ENCODE results near the gene C1R.
A peak's percentile ranks its signal among the peaks of the same experiment; 100 is the strongest.

Gene C1R

GRCh38 chr12:7096006-7096932 lies 4.0 kb upstream of the C1R start:
- Mint-ChIP-seq H3K36me3 (no peaks in the 10 kb centered on the region), H3K27ac (peak overlapping the region; percentile 41), H3K27me3 (no peaks in the 10 kb centered on the region), H3K4me3 (no peak overlapping the region), H3K4me1 (ENCODE audit: low read depth) (peaks cover 6% of the 10 kb centered on the region), H3K9me3 (ENCODE audit: low read depth) (no peaks in the 10 kb centered on the region)

- peaks cover 6% of the 10 kb centered on the region for H3K4me1 Mint-ChIP-seq (ENCODE audit: low read depth)
- no peaks in the 10 kb centered on the region for H3K9me3 Mint-ChIP-seq (ENCODE audit: low read depth)
- no peak overlapping the region for H3K4me3 Mint-ChIP-seq
- H3K27ac Mint-ChIP-seq, result no peak overlapping the region
- H3K27me3 Mint-ChIP-seq, result no peaks in the 10 kb centered on the region
- peaks cover 2% of the 10 kb centered on the region for H3K36me3 Mint-ChIP-seq
Measured at GRCh38 chr12:7093892-7094291, 1.6 kb upstream of the C1R start.

- Mint-ChIP-seq H3K27ac (no peak overlapping the region), H3K36me3 (peaks cover 2% of the 10 kb centered on the region), H3K4me1 (ENCODE audit: low read depth) (peaks cover 6% of the 10 kb centered on the region), H3K27me3 (no peaks in the 10 kb centered on the region), H3K9me3 (ENCODE audit: low read depth) (no peaks in the 10 kb centered on the region), H3K4me3 (no peak overlapping the region)
Measured at GRCh38 chr12:7093486-7093885, 1.2 kb upstream of the C1R start.

GRCh38 chr12:7092986-7093460 lies 778 bp upstream of the C1R start:
- Mint-ChIP-seq H3K27ac (no peak overlapping the region), H3K36me3 (peaks cover 2% of the 10 kb centered on the region), H3K27me3 (no peaks in the 10 kb centered on the region), H3K4me3 (no peak overlapping the region), H3K4me1 (ENCODE audit: low read depth) (peaks cover 6% of the 10 kb centered on the region), H3K9me3 (ENCODE audit: low read depth) (no peaks in the 10 kb centered on the region)

GRCh38 chr12:7091660-7092228 lies 501 bp downstream of the C1R start:
- no peaks in the 10 kb centered on the region for H3K9me3 Mint-ChIP-seq (ENCODE audit: low read depth)
- H3K36me3 Mint-ChIP-seq, result peaks cover 2% of the 10 kb centered on the region
- peak overlapping the region; percentile 83 for H3K4me3 Mint-ChIP-seq
- peaks cover 6% of the 10 kb centered on the region for H3K4me1 Mint-ChIP-seq (ENCODE audit: low read depth)
- no peaks in the 10 kb centered on the region for H3K27me3 Mint-ChIP-seq
- no peak overlapping the region for H3K27ac Mint-ChIP-seq

- H3K4me1 Mint-ChIP-seq (ENCODE audit: low read depth), result peaks cover 6% of the 10 kb centered on the region
- no peak overlapping the region for H3K4me3 Mint-ChIP-seq
- H3K9me3 Mint-ChIP-seq (ENCODE audit: low read depth), result no peaks in the 10 kb centered on the region
- no peaks in the 10 kb centered on the region for H3K27me3 Mint-ChIP-seq
- H3K27ac Mint-ChIP-seq, result no peak overlapping the region
- H3K36me3 Mint-ChIP-seq, result peaks cover 2% of the 10 kb centered on the region
Measured at GRCh38 chr12:7091171-7091570, 1.1 kb downstream of the C1R start.

GRCh38 chr12:7090222-7090998 lies 1.8 kb downstream of the C1R start:
- Mint-ChIP-seq H3K36me3 (peaks cover 2% of the 10 kb centered on the region), H3K4me3 (no peak overlapping the region), H3K27me3 (no peaks in the 10 kb centered on the region), H3K9me3 (ENCODE audit: low read depth) (no peaks in the 10 kb centered on the region), H3K27ac (no peak overlapping the region), H3K4me1 (ENCODE audit: low read depth) (peaks cover 6% of the 10 kb centered on the region)

- Mint-ChIP-seq H3K27ac (no peak overlapping the region), H3K4me3 (no peak overlapping the region), H3K9me3 (ENCODE audit: low read depth) (no peaks in the 10 kb centered on the region), H3K4me1 (ENCODE audit: low read depth) (peaks cover 6% of the 10 kb centered on the region), H3K36me3 (peaks cover 2% of the 10 kb centered on the region), H3K27me3 (no peaks in the 10 kb centered on the region)
Measured at GRCh38 chr12:7089196-7089871, 2.9 kb downstream of the C1R start.

GRCh38 chr12:7083125-7083524 lies 9.1 kb downstream of the C1R start:
- peaks cover 5% of the 10 kb centered on the region for H3K36me3 Mint-ChIP-seq
- no peak overlapping the region for H3K4me3 Mint-ChIP-seq
- peaks cover 4% of the 10 kb centered on the region for H3K9me3 Mint-ChIP-seq (ENCODE audit: low read depth)
- H3K4me1 Mint-ChIP-seq (ENCODE audit: low read depth), result no peaks in the 10 kb centered on the region
- H3K27ac Mint-ChIP-seq, result no peak overlapping the region
- H3K27me3 Mint-ChIP-seq, result no peaks in the 10 kb centered on the region

GRCh38 chr12:7081037-7081436 lies 11.2 kb downstream of the C1R start:
- H3K27ac Mint-ChIP-seq, result no peak overlapping the region
- H3K4me3 Mint-ChIP-seq, result no peak overlapping the region
- no peaks in the 10 kb centered on the region for H3K4me1 Mint-ChIP-seq (ENCODE audit: low read depth)
- H3K36me3 Mint-ChIP-seq, result peaks cover 5% of the 10 kb centered on the region
- peaks cover 4% of the 10 kb centered on the region for H3K9me3 Mint-ChIP-seq (ENCODE audit: low read depth)
- no peaks in the 10 kb centered on the region for H3K27me3 Mint-ChIP-seq

GRCh38 chr12:7079826-7080125 lies 12.5 kb downstream of the C1R start:
- Mint-ChIP-seq H3K36me3 (peaks cover 5% of the 10 kb centered on the region), H3K27me3 (no peaks in the 10 kb centered on the region), H3K4me1 (ENCODE audit: low read depth) (no peaks in the 10 kb centered on the region), H3K9me3 (ENCODE audit: low read depth) (peaks cover 4% of the 10 kb centered on the region), H3K27ac (no peak overlapping the region), H3K4me3 (no peak overlapping the region)

- peaks cover 2% of the 10 kb centered on the region for H3K9me3 Mint-ChIP-seq (ENCODE audit: low read depth)
- no peak overlapping the region for H3K27ac Mint-ChIP-seq
- peaks cover 3% of the 10 kb centered on the region for H3K36me3 Mint-ChIP-seq
- no peak overlapping the region for H3K4me3 Mint-ChIP-seq
- no peaks in the 10 kb centered on the region for H3K4me1 Mint-ChIP-seq (ENCODE audit: low read depth)
- peaks cover 1% of the 10 kb centered on the region for H3K27me3 Mint-ChIP-seq
Measured at GRCh38 chr12:7078163-7078562, 14.1 kb downstream of the C1R start.

- H3K27me3 Mint-ChIP-seq, result peaks cover 1% of the 10 kb centered on the region
- H3K4me3 Mint-ChIP-seq, result no peak overlapping the region
- H3K36me3 Mint-ChIP-seq, result no peaks in the 10 kb centered on the region
- H3K27ac Mint-ChIP-seq, result no peak overlapping the region
- H3K4me1 Mint-ChIP-seq (ENCODE audit: low read depth), result no peaks in the 10 kb centered on the region
- no peaks in the 10 kb centered on the region for H3K9me3 Mint-ChIP-seq (ENCODE audit: low read depth)
Measured at GRCh38 chr12:7076493-7076892, 15.8 kb downstream of the C1R start.

GRCh38 chr12:7075939-7076338 lies 16.3 kb downstream of the C1R start:
- Mint-ChIP-seq H3K27ac (no peak overlapping the region), H3K4me3 (no peak overlapping the region), H3K4me1 (ENCODE audit: low read depth) (no peaks in the 10 kb centered on the region), H3K27me3 (peaks cover 1% of the 10 kb centered on the region), H3K9me3 (ENCODE audit: low read depth) (no peaks in the 10 kb centered on the region), H3K36me3 (no peaks in the 10 kb centered on the region)

- H3K36me3 Mint-ChIP-seq, result no peaks in the 10 kb centered on the region
- no peaks in the 10 kb centered on the region for H3K4me1 Mint-ChIP-seq (ENCODE audit: low read depth)
- H3K27ac Mint-ChIP-seq, result no peak overlapping the region
- no peak overlapping the region for H3K4me3 Mint-ChIP-seq
- no peaks in the 10 kb centered on the region for H3K9me3 Mint-ChIP-seq (ENCODE audit: low read depth)
- peaks cover 1% of the 10 kb centered on the region for H3K27me3 Mint-ChIP-seq
Measured at GRCh38 chr12:7075518-7075917, 16.7 kb downstream of the C1R start.

Measured in activated naive CD8-positive, alpha-beta T cell (primary cell).